Erythroblast (primary cell): ENCODE data around the gene LMCD1.

Experiments
- GATA1 ChIP-seq: IDR thresholded peaks from 2 replicates; pipeline ENCODE4 v1.6.1; 2011; ENCODE audit warnings: low read depth, mild to moderate bottlenecking, control low read depth, low read length, moderate library complexity
- POLR2A ChIP-seq: IDR thresholded peaks from 2 replicates; pipeline ENCODE4 v1.6.1; 2011; ENCODE audit warnings: mild to moderate bottlenecking, low read length

DNA sequence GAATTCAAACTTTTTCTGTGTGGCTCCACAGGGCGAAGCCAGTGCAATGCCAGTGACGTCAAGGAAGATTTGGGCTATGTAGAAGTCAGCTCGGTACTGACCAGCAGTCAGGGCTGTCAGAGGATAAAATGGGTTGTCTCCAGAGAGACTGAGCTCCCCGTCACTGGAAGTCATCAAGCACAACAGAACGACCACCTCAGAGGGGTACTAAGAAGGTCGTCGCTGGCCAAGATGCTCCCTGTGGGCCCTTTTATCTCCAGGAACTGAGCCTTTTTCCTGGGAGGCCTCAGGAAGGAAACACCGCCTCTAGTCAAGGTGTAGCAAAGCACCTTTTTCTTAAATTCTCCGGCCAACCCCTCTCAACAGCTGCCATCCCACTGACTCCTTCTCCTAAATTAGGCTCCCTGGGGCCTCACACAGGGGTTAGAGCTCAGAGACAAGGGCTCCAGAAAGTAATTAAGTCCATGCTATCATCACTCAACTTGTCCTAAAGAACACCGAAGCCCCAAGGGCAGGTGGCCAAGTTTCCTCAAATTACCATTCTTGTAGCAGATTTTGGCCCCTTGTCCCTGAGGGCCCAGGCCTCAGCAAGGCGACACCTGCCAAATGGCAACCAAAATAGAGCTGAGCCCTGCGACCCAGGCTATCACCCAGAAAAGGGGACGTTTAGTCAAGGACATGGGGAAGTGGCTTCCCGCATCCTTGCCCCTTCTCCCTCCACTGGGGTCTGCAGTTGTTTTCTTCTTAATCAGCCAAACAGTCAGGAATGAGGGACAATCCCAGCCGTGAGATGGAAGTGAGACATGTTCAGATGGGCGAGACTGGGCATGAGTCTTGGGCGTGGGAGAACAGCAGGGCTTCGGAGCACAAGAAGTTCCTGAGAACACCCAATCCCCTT is 94.9 kb downstream of the LMCD1 start:
- TF ChIP-seq GATA1 (no peak), POLR2A (no peak)
